Sigmoid colon (tissue), 7 donors: Measurements from ENCODE around the gene TGFBI. TPM values are rescaled to one million over a fixed set of nuclear protein-coding genes. Genes with fewer than 3 reads are reported as not detected.
A peak's percentile ranks its signal among the peaks of the same experiment; 100 is the strongest.

Experiments
- DNase-seq: peaks from one replicate; pipeline ENCODE4 v3.0.0-alpha.2; 2019
- H3K27ac ChIP-seq, 4 donors: fragments of 200-600 bp; sonication (generic); one replicate each; pipeline ENCODE4 v1.5.1; 2016 to 2019; ENCODE audit warnings: mild to moderate bottlenecking in 1 of 4
- H3K27me3 ChIP-seq, 3 donors: fragments of 200-600 bp; sonication (generic); one replicate each; pipeline ENCODE4 v1.5.1; 2019; ENCODE audit warnings: mild to moderate bottlenecking in 1 of 3
- H3K36me3 ChIP-seq, 4 donors: fragments of 200-600 bp; sonication (generic); one replicate each; pipeline ENCODE4 v1.5.1; 2016 to 2019
- H3K4me1 ChIP-seq, 4 donors: fragments of 200-600 bp; sonication (generic); one replicate each; pipeline ENCODE4 v1.5.1; 2017 to 2019
- H3K4me3 ChIP-seq, 4 donors: fragments of 200-600 bp; sonication (generic); one replicate each; pipeline ENCODE4 v1.5.1; 2017 to 2019; ENCODE audit warnings: mild to moderate bottlenecking in 2 of 4, moderate library complexity in 1 of 4
- H3K9me3 ChIP-seq, 4 donors: fragments of 200-600 bp in 3 of 4; sonication (generic) in 3 of 4; one replicate each; pipeline versions ENCODE4 v1.5.1 to v1.6.1; 2013 to 2019
- EP300 ChIP-seq, 4 donors: sonication (generic); formaldehyde crosslinking; IDR thresholded peaks; one replicate each; pipeline ENCODE4 v1.6.1; 2017; ENCODE audit warnings: antibody characterized with exemption in 4 of 4
- POLR2A ChIP-seq, 2 donors: fragments of 450-650 bp; IDR thresholded peaks; one replicate each; pipeline ENCODE4 v1.6.1; 2016; ENCODE audit warnings: antibody characterized with exemption in 2 of 2, mild to moderate bottlenecking in 2 of 2, moderate library complexity in 2 of 2
- POLR2AphosphoS5 ChIP-seq, 4 donors: sonication (generic); formaldehyde crosslinking; IDR thresholded peaks; one replicate each; pipeline ENCODE4 v1.6.1; 2017; ENCODE audit warnings: antibody characterized with exemption in 4 of 4
- WGBS, 2 donors: extraction: QIAGEN DNeasy Blood & Tissue Kit; methylation state at CpG; one replicate each; pipeline ENCODE4 v1.1.7; 2013; 5-methylcytosine and 5-hydroxymethylcytosine counted together
- intact Hi-C: fragments of 100-400 bp; cut with DNase I; formaldehyde crosslinking; loops from one replicate; pipeline ENCODE4 v1.15.1; 2023
- polyA plus RNA-seq, 3 donors: library from polyadenylated mRNA; stranded (reverse); fragments of 200-250 nt; gene quantifications; one replicate each; pipeline ENCODE4 v1.2.3, GENCODE V29; 2013
- total RNA-seq, 4 donors: library from RNA; depleted of rRNA; stranded (reverse); fragments of >200 nt; gene quantifications; one replicate each; pipeline ENCODE4 v1.1.0, GENCODE V29; 2016
- TF ChIP-seq, protein P1 (sequence below), 4 experiments: fragments of 450-650 bp in 3 of 4; fragments of 200-600 bp in 1 of 4; IDR thresholded peaks; one replicate each; pipeline ENCODE4 v1.5.1; 2016 to 2019; ENCODE audit warnings: antibody characterized with exemption in 4 of 4, mild to moderate bottlenecking in 3 of 4, moderate library complexity in 2 of 4
- donor health status: healthy with polysubstance abuse.
- donor health status: Bipolar disorder and iron deficiency.
- donor health status: healthy.

The TGFBI gene
- total and polyA plus RNA-seq, 7 donors: 48.6 to 178 (median 67.4) TPM

DNA sequence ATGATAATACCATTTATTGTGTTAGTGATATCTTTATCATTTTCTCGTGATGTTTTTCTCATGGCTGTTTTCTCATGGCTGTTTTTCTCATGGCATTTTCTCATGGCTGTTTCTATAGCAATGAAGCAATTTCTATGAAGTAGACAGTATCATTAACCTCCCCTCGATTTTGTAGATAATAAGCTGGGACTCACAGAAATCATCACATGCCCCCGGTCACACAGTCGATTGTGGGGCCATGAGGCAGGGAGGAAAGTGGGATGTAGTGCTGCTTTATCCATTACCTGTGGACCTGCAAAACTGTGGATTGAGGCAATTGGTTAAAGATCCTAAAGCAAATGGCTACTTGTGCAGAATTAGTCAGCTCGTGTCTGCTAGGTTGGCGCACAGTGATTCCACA is 47.3 kb downstream of the TGFBI start:
- H3K4me3 ChIP-seq: no peak overlapping the region
- WGBS, 2 donors: 74 to 81% methylated on average over 6 of the region's 6 CpGs
- intact Hi-C loops: no loop called here

DNA sequence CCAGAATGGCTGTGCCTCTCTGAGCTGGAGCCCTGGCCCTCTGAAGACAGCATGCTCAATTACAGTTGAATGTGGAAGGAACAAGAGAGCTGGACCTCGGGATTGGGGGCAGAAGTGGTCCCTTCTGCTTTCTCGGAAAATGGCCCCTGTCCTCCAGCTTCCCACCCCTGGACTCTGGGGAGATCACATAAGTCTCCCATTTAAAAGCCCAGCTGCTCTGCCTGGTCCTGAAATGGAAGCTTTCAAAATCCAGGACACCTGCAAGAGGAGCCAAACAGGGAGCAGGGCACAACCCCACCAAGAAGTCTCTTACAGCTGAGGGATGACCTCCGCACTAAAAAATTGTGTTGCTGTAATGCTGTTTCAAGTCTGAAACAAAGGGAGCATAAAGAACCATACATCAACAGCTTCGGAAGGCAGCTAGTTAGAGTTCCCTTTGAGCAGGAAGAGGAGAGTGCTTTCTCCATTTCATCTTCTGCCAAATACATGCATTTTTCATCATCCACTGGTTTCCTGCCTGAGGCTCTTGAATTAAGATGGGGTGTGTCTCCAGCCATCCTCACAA is 48.2 kb downstream of the TGFBI start:
- WGBS, 2 donors: 89 to 92% methylated on average over 4 of the region's 4 CpGs
- intact Hi-C loops: no loop called here

More for the DNA sequence above, 47.3 kb downstream of the TGFBI start:
- Histone ChIP-seq H3K27ac (no peak overlapping the region), H3K27me3 (no peaks in the 10 kb centered on the region), H3K9me3 (no peaks in the 10 kb centered on the region), H3K4me1 (peaks cover 0 to 11% (median 0%) of the 10 kb centered on the region in 4 donors), H3K36me3 (no peaks in the 10 kb centered on the region)
- no peak for TF ChIP-seq POLR2AphosphoS5 (IDR thresholded peaks at IDR 0.05)
- TF ChIP-seq EP300 (IDR thresholded peaks at IDR 0.05): no peak
- TF ChIP-seq, protein P1, sequence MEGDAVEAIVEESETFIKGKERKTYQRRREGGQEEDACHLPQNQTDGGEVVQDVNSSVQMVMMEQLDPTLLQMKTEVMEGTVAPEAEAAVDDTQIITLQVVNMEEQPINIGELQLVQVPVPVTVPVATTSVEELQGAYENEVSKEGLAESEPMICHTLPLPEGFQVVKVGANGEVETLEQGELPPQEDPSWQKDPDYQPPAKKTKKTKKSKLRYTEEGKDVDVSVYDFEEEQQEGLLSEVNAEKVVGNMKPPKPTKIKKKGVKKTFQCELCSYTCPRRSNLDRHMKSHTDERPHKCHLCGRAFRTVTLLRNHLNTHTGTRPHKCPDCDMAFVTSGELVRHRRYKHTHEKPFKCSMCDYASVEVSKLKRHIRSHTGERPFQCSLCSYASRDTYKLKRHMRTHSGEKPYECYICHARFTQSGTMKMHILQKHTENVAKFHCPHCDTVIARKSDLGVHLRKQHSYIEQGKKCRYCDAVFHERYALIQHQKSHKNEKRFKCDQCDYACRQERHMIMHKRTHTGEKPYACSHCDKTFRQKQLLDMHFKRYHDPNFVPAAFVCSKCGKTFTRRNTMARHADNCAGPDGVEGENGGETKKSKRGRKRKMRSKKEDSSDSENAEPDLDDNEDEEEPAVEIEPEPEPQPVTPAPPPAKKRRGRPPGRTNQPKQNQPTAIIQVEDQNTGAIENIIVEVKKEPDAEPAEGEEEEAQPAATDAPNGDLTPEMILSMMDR (IDR thresholded peaks at IDR 0.05): no peak
- TF ChIP-seq POLR2A (IDR thresholded peaks at IDR 0.05): no peak
- DNase-seq: no peak

DNA sequence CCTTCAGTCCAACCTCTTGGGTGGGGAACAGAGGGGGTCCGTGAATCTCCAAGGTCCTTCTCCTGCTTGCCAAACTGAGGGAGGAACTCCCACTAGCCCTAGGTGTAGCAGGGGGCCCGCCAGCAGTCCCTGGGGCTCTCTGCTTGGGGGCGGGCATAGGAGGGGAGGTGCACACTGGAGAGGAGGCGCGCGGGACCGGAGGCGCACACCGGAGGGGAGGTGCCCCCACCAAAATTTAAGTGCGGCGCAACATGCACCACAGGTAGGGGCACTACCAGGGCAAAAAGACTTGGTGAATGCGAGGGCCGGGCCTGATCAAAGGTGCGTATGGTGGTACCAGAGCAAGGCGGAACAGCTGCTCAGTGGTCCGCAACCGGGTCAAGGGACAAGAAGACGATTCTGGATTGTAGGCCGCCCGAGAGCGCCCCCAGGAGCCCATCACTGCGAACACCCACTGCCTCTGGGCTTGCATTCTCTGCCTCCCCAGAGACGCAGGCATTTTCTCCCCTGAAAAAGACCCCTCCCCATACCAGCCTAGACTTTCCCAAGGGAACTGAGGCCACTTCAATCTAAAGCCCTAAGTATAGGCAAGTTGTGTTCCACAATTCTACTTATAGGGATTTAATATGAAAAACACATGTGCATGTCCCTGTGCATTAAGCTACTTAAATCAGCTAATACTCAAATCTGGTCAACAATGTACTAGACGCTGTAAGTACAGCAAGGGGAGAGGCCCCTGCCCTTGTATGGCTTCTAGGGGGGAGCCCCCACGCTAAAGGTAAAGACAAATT is 50.6 kb downstream of the TGFBI start:
- DNase-seq: no peak
- H3K27me3 ChIP-seq: no peaks in the 10 kb centered on the region
- no peaks in the 10 kb centered on the region for H3K36me3 ChIP-seq
- no peak overlapping the region for H3K27ac ChIP-seq
- H3K4me1 ChIP-seq: peaks cover 0 to 43% (median 11%) of the 10 kb centered on the region in 4 donors
- intact Hi-C loops: no loop called here
- no peaks in the 10 kb centered on the region for H3K9me3 ChIP-seq
- no peak for TF ChIP-seq POLR2AphosphoS5 (IDR thresholded peaks at IDR 0.05)
- TF ChIP-seq, protein P1 (IDR thresholded peaks at IDR 0.05): no peak
- no peak for TF ChIP-seq EP300 (IDR thresholded peaks at IDR 0.05)
- 56 to 85% methylated on average over 25 of the region's 25 CpGs for WGBS, 2 donors
- peak overlapping the region in 1 of 4 donors; percentile 39 for H3K4me3 ChIP-seq

More for the DNA sequence above, 48.2 kb downstream of the TGFBI start:
- Histone ChIP-seq H3K9me3 (no peaks in the 10 kb centered on the region), H3K4me1 (peaks cover 0 to 20% (median 2%) of the 10 kb centered on the region in 4 donors), H3K4me3 (no peak overlapping the region), H3K36me3 (no peaks in the 10 kb centered on the region), H3K27me3 (no peaks in the 10 kb centered on the region), H3K27ac (no peak overlapping the region)
- DNase-seq: no peak
- TF ChIP-seq, protein P1 (IDR thresholded peaks at IDR 0.05): no peak
- TF ChIP-seq EP300 (IDR thresholded peaks at IDR 0.05): no peak
- no peak for TF ChIP-seq POLR2A (IDR thresholded peaks at IDR 0.05)
- no peak for TF ChIP-seq POLR2AphosphoS5 (IDR thresholded peaks at IDR 0.05)

DNA sequence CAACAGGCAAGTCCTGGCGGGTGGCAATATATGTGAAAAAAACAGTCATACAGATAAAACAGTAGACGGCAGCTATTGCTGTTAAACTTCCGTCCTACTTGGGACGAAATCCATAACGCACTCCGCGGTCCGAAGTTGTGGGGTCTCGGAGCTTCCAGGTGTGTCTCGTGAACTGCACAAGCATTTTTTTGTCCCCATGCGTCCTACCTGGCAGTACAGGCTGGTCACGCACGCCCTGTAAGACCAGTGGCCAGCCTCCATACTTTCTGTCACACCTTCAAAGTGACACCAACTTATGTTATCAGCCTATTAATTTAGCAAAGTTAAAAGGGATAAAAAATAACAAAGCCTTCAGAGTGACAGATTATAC is 51.3 kb downstream of the TGFBI start:
- no peaks in the 10 kb centered on the region for H3K9me3 ChIP-seq
- WGBS, 2 donors: 51 to 52% methylated on average over 13 of the region's 13 CpGs
- no peak for DNase-seq
- intact Hi-C loops: loop anchor here (2.0 kb wide), 1 partner anchor 53 kb away; the partner anchor contains the start of gene SMAD5
- no peaks in the 10 kb centered on the region for H3K36me3 ChIP-seq
- TF ChIP-seq EP300 (IDR thresholded peaks at IDR 0.05): no peak
- no peak for TF ChIP-seq POLR2AphosphoS5 (IDR thresholded peaks at IDR 0.05)
- no peak for TF ChIP-seq POLR2A (IDR thresholded peaks at IDR 0.05)
- TF ChIP-seq, protein P1 (IDR thresholded peaks at IDR 0.05): no peak
- H3K27ac ChIP-seq: peak overlapping the region in 3 of 4 donors; percentile 57 to 83 (median 72)
- H3K4me1 ChIP-seq: peaks cover 0 to 50% (median 11%) of the 10 kb centered on the region in 4 donors
- H3K4me3 ChIP-seq: peak overlapping the region; percentile 24 to 39 (median 34)
- H3K27me3 ChIP-seq: no peaks in the 10 kb centered on the region
